ENCODE results near the gene ADORA2A.

ADORA2A gene

GRCh38 chr22:24410110-24410856 lies 17.1 kb upstream of the ADORA2A start:
- TF ChIP-seq POLR2AphosphoS5 (IDR thresholded peaks at IDR 0.05; ENCODE audit: low read depth, low read length) (no peak), SIN3A (IDR thresholded peaks at IDR 0.05; ENCODE audit: borderline replicate concordance, insufficient read depth, low read length) (no peak), TAF1 (IDR thresholded peaks at IDR 0.05; ENCODE audit: borderline replicate concordance, insufficient read depth, low read length) (no peak), FOXP2 (optimal IDR thresholded peaks at IDR 0.05; ENCODE audit: borderline replicate concordance, extremely low read depth, extremely low read length, insufficient read depth) (no peak)
- TF ChIP-seq, protein P1, sequence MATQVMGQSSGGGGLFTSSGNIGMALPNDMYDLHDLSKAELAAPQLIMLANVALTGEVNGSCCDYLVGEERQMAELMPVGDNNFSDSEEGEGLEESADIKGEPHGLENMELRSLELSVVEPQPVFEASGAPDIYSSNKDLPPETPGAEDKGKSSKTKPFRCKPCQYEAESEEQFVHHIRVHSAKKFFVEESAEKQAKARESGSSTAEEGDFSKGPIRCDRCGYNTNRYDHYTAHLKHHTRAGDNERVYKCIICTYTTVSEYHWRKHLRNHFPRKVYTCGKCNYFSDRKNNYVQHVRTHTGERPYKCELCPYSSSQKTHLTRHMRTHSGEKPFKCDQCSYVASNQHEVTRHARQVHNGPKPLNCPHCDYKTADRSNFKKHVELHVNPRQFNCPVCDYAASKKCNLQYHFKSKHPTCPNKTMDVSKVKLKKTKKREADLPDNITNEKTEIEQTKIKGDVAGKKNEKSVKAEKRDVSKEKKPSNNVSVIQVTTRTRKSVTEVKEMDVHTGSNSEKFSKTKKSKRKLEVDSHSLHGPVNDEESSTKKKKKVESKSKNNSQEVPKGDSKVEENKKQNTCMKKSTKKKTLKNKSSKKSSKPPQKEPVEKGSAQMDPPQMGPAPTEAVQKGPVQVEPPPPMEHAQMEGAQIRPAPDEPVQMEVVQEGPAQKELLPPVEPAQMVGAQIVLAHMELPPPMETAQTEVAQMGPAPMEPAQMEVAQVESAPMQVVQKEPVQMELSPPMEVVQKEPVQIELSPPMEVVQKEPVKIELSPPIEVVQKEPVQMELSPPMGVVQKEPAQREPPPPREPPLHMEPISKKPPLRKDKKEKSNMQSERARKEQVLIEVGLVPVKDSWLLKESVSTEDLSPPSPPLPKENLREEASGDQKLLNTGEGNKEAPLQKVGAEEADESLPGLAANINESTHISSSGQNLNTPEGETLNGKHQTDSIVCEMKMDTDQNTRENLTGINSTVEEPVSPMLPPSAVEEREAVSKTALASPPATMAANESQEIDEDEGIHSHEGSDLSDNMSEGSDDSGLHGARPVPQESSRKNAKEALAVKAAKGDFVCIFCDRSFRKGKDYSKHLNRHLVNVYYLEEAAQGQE (IDR thresholded peaks at IDR 0.05; ENCODE audit: insufficient read depth in 1 of 2, low read depth in 2 of 2, low read length in 2 of 2): no peak

DNA sequence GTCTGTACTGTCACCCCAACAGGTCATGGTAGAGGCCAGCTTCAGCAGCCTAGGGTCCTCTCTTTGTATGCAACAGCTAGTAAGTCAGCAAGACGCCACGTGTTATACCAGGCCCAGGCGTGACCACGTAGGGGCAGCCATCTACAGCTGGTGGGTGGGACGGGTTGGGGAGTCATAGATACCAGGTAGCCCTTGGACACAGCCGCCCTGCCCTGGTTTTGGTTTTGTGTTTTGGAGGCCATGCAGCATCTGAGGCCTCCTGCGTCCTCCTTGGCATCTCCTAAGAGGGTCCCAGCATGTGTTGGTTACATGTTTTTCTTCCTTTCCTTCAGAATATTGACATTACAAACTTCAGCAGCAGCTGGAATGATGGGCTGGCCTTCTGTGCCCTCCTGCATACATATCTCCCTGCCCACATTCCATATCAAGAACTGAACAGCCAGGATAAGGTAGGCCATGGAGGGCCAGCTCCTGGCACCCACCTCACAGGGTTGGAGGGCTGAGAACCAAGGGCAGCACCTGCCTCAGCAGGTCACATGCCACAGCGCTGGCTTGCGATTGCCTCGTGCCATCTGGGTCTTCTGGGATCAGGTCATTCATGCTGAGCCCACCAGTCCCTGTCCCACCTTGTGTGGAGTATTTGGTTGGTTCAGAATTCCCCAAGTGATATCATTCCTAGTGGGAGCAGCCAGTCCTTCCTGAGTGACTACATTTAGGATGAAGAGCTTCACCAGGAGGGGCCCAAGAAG lies 16.0 kb upstream of the ADORA2A start:
- TF ChIP-seq, protein P1 (IDR thresholded peaks at IDR 0.05; ENCODE audit: insufficient read depth in 1 of 2, low read depth in 2 of 2, low read length in 2 of 2): no peak
- TF ChIP-seq TAF1 (IDR thresholded peaks at IDR 0.05; ENCODE audit: borderline replicate concordance, insufficient read depth, low read length) (no peak), SIN3A (IDR thresholded peaks at IDR 0.05; ENCODE audit: borderline replicate concordance, insufficient read depth, low read length) (no peak), POLR2AphosphoS5 (IDR thresholded peaks at IDR 0.05; ENCODE audit: low read depth, low read length) (no peak), FOXP2 (optimal IDR thresholded peaks at IDR 0.05; ENCODE audit: borderline replicate concordance, extremely low read depth, extremely low read length, insufficient read depth) (no peak)

DNA sequence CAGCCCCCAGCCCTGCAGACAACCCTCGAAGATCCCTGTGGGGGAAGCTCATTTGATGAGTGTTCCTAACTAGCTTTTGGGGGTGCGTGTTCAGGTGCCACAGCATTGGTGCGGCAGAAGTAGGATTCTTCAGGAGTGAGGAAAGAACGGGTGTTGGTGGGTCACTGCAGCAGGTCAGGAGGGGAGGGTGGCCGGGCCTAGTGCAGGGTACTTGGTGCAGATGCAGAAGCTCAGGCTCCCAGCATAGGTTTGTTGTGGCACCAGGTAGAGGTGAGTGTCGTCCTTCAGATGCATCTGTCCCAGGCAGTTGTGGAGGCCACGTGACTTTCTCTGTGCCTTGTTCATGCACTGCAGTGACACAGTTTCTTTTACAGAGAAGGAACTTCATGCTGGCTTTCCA lies 15.1 kb upstream of the ADORA2A start:
- TF ChIP-seq SIN3A (IDR thresholded peaks at IDR 0.05; ENCODE audit: borderline replicate concordance, insufficient read depth, low read length) (no peak), POLR2AphosphoS5 (IDR thresholded peaks at IDR 0.05; ENCODE audit: low read depth, low read length) (no peak), FOXP2 (optimal IDR thresholded peaks at IDR 0.05; ENCODE audit: borderline replicate concordance, extremely low read depth, extremely low read length, insufficient read depth) (no peak), TAF1 (IDR thresholded peaks at IDR 0.05; ENCODE audit: borderline replicate concordance, insufficient read depth, low read length) (no peak)
- TF ChIP-seq, protein P1 (IDR thresholded peaks at IDR 0.05; ENCODE audit: insufficient read depth in 1 of 2, low read depth in 2 of 2, low read length in 2 of 2): no peak

GRCh38 chr22:24413271-24413670 lies 14.1 kb upstream of the ADORA2A start:
- no peak for TF ChIP-seq SIN3A (IDR thresholded peaks at IDR 0.05; ENCODE audit: borderline replicate concordance, insufficient read depth, low read length)
- no peak for TF ChIP-seq POLR2AphosphoS5 (IDR thresholded peaks at IDR 0.05; ENCODE audit: low read depth, low read length)
- no peak for TF ChIP-seq FOXP2 (optimal IDR thresholded peaks at IDR 0.05; ENCODE audit: borderline replicate concordance, extremely low read depth, extremely low read length, insufficient read depth)
- TF ChIP-seq TAF1 (IDR thresholded peaks at IDR 0.05; ENCODE audit: borderline replicate concordance, insufficient read depth, low read length): no peak
- TF ChIP-seq, protein P1 (IDR thresholded peaks at IDR 0.05; ENCODE audit: insufficient read depth in 1 of 2, low read depth in 2 of 2, low read length in 2 of 2): no peak

Measured in PFSK-1 (cell line).